HG03558 (cell line): ENCODE results near the gene SNCAIP.

ENCODE experiments used
- ATAC-seq: cut with Tn5 transposase; IDR thresholded peaks from one replicate; pipeline ENCODE4 v1.9.1; 2021; ENCODE audit warnings: moderate number of reproducible peaks; ENCODE audit not compliant: unreplicated experiment; ENCODE audit errors: extremely low read depth

Gene SNCAIP

DNA sequence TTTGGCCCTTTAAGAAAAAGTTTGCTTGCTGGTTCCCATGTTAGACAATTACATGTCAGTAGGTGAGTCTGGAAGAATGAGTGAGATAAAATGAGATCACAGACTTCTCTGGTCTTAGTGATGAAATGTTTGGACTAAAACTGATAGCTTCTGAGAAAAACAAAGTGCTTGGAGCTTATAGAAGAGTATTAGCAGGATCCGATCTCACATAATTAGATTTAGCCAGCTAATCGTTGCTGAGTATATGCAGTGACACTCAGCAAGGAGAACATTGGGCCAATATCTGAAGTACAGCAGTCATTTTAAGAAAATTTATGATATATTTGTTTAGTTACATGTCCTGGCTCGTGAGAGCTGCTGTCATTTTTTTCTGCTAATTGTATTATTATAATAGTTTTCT, 135.8 kb downstream of the SNCAIP start:
- no peak for ATAC-seq

DNA sequence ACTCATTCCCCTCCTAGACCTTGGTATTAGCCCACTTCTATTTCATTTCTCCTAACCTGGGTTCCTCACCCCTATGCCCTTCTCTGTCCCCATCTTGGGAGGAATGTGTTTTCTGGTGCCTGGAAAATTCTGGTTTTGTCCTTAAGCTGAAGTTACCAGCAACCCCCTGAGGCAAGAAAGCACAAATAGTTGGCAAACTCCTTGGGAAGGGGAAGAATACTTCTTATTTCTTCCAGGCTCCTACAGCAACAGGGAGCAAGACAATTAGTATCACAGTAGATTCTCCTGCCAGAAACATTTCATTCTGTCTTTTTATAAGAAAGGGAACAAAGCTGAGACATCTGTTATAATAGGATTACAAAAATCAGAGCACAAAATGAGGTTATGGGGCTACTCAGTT, 142.5 kb downstream of the SNCAIP start:
- no peak for ATAC-seq

DNA sequence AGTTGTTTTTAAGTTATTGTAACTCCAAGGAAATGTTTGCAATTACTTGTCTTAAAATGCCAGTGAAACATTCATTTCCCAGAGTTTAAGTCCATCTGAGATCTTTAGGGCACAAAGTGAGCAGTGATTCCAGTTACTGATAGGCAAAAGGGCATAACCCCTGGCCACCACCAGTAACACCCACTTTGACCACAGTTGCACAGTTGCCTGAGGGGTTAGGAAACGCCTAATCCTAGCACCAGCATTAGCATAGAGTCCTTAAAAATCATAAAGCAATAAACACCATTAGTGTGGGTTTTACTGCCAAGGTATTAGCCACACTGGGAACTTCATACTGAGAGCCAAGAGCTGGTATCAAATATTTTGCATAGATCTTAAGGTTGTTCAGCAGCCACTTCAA, 143.9 kb downstream of the SNCAIP start:
- ATAC-seq = no peak

DNA sequence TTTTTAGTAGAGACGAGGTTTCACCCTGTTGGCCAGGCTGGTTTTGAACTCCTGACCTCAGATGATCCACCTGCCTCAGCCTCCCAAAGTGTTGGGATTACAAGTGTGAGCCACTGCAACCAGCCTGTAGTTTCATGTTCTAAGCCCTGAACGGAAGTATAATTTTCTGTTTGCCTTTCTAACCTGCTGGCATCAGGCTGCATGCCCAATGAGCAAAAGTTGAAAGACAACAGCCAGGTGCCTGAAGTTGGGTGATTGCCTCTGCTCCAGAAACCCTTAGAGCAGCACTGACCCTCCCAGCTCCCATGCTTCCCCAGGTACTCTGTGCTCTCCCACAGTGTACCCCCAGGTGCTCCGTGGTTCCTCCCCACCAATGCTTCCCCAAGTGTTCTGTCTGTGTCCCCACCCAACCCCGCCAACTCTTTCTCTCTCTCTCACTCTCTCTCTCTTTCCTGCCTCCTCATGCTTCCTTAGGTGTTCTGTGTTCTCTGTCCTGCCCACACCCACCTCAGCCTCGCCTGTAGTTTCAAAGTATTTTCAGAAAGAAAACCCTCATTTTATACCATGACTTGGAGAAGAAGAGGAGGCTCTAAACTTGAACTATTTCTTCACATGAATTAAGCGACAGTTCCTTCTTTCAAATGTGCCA, 145.3 kb downstream of the SNCAIP start:
- ATAC-seq = no peak

DNA sequence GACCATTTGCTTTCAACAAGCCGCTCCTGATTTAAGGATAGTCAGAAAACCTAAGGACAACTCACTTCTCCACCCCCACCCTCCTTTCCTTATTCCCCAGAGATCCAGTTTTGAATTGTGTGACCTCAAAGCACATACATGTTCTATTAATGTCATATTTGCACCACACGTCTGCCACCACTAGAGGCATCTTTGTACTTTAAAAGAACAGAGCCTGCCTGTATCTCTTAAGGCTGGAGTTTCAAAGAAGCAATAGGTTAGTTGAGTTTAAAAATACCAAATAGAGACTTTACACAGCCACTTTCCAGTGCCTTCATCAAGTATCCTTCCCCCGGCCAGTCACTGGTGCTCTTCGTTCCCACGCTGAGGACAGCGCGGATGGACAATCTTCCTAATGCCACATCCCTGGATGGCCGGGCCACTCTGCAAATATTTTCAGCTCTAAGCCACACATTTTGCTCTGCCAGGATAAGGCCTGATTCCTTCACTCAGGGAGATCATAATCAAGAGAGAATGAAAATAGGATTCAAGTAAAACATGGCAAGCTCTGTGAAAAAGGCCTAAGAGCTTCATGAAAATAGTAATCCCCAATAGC, 146.3 kb downstream of the SNCAIP start:
- no peak for ATAC-seq

DNA sequence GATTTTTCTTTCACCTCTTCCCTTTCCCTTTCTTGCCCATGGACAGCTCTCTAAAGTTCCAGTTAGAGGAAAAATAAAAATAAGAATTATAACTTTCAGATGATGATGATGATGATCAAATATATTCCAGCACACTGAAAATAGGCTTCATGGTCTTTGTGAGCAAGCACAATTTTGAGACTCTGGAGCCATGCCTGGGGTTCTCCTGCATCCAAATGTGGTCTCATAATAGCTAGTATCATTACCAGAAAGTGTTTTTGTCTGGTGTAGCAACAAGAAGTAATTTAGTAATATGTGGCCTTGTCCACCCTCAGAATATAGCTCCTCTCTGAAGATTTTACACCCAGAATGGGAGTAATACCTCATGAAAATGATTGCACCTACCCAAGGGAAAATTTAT, 150.4 kb downstream of the SNCAIP start:
- ATAC-seq = no peak

DNA sequence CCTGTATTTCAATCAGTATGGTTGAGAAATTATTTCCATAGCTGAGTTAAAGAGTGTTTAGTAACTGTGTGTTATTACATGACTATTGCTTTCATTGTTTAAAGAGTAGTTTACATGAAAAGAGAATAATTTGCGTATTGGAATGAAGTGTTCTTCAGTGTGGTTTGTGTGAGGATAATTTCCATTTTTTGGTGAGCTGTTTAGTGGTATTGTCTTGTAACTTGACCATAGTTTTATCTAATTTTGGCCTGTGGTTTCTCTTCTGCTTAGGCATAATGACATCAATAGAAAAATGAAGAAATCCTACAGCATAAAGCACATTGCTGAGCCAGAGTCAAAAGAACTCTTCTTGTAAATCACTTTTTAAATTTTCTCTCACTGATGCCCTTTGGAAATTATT, 151.2 kb downstream of the SNCAIP start:
- no peak for ATAC-seq

DNA sequence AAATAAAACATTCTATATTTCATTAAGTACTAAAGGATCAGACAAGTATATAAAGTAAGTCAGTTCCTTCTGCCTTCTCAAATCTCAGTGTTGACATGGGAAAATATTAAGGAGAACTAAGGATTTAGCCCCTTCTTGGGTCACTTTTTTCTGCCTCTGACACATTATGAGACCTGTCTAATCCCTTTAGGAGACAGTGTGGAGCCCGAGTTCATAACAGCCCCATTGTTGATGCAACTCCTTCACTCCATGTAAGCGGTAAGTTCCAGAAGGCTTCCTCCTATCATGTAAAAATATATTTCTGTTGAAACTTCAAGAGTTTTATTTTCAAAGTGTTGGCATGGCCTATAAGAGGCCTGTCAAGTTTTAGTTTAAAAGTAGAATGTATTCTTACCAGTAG, 152.2 kb downstream of the SNCAIP start:
- no peak for ATAC-seq

DNA sequence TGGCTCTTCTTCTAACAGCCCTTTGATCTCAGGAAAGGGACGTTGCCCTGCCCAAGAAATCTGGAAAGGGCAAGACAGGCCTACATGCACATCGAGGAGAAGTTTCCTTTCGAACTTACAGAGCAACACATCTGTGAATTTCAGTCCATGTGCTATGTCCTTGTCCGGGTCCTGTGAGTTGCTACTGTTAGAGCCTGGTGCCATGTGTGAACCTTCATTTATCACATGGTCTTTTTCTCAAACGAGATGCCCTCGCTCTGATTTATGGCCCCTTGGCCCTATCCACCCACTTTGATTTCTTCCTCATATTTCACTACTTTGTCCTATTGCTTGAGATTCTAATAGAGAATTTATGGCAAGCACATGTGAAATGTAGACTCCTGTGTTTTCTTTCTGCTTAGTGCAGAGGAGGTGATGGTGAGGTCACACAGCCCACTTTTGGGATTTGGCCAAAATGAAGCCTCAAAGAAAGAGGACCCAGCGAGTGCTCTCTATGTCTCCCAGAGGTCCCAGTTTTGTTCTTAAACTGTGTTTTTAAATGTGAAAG, 153.1 kb downstream of the SNCAIP start:
- ATAC-seq = no peak

DNA sequence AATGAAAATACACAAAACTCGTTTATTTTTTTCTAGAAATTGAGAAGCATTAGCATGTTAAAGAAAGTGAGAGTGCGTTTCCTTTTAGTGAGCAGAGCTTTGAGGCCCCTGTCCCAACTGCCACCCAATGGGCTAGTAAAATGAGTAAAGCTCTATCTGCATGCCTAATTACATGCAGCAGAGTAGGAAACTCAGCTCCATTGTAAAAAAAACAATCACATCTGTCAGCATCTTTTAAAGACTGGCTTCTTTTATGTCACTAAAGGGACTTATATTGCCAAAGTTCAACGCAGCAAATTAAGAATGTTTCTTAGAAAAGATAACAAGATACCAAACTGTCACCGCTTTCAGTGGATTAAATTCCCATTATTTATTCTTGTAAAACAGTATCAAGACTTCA, 154.0 kb downstream of the SNCAIP start:
- no peak for ATAC-seq

DNA sequence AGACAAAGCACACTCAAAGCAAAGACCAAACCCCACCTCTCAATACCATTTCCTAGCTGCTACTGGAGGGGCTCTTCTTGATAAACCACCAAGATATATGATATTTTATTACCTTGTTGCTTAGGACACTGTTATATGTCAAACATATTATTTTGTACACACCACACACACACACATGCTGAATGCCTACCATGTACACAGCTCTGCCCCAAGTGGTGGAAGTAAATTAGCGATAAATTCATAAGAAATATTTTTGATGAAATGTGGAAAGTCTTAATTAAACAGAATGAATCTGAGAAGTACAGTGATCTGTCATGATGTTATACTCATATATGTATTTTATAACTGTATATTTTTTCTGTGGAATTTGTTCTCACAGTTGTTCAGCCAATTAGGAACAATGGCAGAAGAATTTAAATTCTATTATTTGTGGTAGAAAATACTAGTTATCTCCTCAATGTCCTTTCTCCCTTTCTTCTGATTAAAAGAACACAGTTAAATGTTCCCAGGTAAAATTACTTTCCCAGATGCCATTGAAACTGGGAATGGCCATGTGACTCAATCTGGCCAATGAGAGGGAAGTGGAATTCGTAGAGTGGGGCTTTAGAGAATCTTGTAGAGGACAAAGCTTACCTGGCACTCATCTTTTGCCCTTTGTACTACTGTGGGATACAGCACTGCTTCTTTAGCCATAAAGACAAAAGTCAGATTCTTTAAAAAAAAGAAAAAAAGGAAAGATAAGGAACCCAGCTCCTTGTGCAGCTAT, 156.5 kb downstream of the SNCAIP start:
- ATAC-seq = no peak

DNA sequence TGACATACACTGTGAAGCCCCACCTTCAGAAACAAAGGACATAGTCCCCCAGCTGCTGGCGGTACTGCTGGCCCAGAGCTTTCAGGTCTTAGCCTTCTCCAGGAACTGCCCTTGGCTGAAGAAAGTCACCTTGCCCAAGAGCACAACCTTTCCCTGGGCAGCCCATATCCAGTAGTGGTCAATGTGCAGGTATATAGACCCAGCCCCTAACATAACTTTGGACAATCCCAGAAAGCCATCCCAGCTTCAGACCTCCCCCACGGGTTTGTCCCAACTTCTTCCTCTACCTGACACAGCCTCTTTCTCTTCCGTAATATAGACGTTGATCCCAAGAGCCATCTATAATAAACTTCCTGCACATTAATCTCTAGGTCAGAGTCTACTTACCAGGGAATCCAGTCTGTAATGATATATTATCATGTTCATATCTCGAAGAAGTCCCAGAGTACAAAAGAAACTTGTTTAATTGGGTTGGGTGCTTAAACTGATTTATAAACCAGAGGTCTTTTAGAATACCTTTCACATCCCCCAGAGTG, 157.4 kb downstream of the SNCAIP start:
- no peak for ATAC-seq

DNA sequence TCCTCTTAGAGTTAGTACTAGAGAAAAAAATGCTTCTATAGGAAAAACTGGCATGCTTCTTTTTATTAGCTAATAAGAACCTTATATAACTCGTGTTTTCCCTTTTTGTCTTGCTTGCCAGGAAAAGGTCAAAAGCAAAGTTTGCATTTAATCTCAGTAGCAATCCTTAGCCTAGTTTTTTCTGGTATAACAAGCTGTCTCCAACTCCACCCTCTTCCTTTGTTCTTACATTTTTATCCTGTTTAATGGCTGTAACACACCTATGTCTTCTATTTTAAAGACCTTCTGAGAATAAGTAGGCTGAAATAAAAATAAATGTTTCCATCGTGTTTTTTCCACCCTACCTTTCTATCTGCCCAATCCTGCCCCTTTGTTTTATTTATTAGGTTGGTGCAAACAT, 158.3 kb downstream of the SNCAIP start:
- ATAC-seq = no peak

DNA sequence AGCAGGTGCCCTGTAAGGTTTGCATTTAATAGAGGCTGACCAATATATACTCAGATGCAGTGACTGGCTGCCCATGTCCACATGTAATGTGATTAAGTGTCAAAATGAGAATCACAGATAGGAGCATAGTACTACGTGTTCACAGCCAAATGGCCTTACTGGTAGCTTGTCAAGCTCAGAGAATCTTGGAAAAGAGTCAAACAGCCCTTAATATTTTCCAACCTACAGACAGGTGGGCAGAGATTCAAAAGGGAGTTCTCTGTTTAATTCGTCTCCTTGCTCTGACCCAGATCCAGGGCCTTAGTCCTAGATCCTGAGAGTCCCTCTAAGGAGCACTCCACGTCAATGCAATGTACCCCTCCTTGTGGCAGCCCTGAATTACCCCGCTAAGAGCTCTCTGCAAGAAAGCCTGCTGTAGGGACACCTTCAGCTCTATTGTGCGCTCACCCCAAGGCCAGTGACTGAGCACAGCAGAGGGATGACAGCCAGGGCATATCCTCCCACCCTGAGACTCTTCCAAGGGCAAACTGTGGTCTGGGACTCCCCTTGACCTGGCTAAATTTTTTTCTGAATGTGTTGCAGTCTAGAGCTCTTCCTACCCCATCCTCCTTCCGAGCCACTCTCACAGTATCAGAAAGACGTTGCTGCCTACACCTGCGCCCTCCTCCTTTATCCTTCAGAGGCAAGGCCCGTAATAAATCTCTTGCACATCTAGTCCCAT, 159.2 kb downstream of the SNCAIP start:
- no peak for ATAC-seq

DNA sequence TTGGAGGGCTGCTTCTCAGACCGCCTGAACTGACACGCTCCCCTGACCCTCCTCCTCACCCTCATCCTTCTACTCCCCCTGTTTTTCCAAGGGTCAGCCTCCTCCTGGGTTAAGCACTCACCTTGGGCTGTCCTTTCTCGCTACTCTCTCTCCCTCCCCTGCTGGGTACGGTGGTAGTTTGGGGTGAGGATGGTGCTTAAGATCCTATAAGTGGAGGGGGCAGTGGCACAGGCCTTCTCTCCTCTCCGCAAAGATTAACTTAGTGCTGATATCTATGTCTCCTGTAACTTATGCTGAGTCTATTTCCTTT, 159.7 kb downstream of the SNCAIP start:
- no peak for ATAC-seq

DNA sequence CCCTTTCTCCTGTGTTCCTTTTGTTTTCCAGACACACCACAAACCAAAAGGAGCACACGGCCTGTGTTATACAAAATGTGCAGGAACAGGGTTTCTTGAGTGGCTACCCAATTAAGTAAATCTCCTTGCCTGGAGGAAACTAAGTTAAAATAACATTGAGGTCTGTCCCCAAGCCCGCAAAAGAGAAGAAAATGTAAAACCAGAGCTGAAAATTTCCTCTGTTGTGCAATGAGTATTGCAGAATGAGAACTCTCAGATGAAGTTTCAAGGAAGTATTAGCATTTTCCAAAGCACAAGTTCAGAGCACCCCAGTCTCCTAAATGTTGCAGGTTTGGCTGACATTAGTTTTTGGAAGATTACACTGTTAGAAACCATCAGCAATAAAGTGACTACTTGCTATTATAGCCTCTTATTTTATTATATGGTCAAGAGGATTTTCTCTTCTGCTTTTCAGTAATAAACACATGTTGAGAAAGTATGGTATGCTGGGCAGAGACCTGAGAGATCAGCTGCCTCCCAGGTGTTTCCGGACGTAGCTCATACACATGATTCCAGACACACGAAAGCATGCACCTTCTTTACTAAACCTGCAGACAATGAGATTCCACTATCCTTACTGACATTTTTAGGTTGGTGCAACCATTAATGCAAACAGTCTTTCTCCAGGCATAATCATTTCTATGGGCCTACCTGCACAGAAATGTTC, 161.3 kb downstream of the SNCAIP start:
- ATAC-seq = no peak

DNA sequence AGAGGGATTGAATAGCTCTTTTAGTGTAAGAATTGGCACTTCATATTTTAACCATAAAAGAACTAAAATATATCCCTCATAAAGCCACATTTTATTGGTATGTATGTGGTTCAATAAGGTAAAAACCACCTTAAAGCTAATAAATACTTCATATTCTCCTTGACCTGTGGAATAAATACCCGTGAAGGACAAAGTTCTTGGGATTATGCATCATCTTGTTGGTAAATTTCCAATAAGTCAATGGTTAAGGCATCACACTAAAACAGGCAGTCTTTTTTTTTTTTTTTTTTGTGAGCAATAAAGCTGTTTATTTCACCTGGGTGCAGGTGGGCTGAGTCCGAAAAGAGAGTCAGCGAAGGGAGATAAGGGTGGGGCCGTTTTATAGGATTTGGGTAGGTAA, 161.9 kb downstream of the SNCAIP start:
- no peak for ATAC-seq

DNA sequence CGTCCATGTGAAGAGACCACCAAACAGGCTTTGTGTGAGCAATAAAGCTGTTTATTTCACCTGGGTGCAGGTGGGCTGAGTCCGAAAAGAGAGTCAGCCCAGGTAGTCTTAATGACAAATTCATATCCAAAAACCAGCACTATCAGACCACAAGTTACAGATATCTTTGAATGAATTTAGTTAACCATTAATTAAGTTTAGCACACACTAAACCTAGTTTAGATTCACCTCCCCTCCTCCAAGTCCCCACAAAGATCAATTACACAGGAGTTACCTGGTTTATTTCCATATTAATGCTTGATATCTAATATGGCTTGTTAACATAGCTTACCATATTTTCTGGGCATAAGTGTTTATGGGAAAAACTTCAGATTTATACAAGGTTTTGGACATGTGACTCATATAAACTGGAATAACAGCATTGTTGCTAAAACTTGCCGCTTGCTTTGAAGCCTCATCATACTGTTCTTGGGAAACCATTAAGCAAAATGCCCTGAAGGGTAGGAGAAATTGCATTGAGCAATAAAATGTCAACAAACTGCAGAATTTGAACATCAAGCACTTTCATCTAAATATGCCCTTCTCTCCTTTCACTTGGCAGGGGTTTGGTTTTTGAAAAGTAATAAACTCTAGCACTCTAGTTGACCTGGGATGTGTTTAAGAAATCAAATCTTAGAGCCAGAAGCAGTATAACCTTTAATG, 166.9 kb downstream of the SNCAIP start:
- ATAC-seq = no peak

DNA sequence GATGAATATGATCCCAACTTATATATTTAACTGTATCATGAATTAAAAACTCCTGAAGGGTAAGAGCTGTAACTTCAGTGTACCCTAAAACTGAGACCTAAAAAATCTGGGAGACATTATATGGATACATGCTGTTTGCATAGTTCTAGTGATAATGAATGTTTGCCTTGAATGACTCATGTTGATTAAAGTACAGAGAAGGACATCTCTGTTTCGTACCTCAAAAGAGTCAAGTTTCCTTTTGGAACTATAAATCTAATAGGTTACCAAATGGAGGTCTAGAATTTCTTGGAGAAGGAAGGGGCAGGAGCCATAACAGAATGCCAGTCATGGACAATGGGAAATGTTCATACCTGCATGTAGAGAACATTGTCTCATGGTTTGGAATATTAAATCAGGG, 168.1 kb downstream of the SNCAIP start:
- ATAC-seq = no peak

DNA sequence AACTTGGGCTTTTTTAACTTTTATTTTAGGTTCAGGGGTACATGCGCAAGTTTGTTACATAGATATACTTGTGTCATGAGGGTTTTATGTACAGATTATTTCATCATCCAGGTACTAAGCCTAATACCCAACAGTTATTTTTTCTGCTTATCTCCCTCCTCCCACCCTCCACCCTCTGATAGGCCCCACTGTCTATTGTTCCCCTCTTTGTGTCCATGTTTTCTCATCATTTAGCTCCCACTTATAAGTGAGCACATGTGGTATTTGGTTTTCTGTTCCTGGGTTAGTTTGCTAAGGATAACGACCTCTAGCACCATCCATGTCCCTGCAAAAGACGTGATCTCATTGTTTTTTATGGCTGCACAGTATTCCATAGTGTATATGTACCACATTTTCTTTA, 172.1 kb downstream of the SNCAIP start:
- no peak for ATAC-seq
